ENCODE data around the gene PRUNE1.

The PRUNE1 gene

DNA sequence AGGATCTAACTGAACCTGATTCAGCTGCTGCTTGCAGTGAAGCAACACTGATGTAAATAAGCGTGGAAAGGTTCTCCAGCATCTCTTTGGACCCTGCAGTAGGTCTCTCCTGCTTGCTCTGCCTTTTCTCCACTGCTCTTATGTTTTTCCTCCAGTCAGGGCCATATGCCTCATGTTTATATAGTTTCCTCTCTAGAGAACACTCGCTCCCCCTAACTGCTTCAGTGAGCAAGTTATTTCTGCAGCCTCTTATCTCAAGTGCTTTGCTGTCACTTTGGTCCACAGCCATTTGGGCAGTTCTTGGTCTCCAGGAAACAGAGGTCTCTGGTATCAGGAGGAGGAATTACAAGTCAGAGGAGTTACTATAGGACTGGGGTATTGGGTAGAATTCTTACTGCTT, 5.3 kb downstream of the PRUNE1 start:
- Histone ChIP-seq H3K27ac (ENCODE audit: low read depth, low read length) (no peak overlapping the region), H2BK12ac (ENCODE audit: low read length) (no peak overlapping the region), H2AFZ (ENCODE audit: insufficient read depth, low read length, poor library complexity) (no peak overlapping the region), H4K8ac (ENCODE audit: low read depth, low read length) (no peak overlapping the region), H3K79me2 (ENCODE audit: control insufficient read depth, insufficient read depth, low read length, poor library complexity) (peaks cover 2% of the 10 kb centered on the region), H3K9me3 (ENCODE audit: insufficient read depth, low read depth, low read length) (no peaks in the 10 kb centered on the region), H4K12ac (ENCODE audit: low read depth, low read length) (no peak overlapping the region), H3K4me3 (ENCODE audit: low read depth, low read length) (no peak overlapping the region), H3K79me1 (ENCODE audit: low read length) (peaks cover 3% of the 10 kb centered on the region), H2BK120ac (ENCODE audit: insufficient read depth, low read length, poor library complexity) (no peak overlapping the region), H3K36me3 (ENCODE audit: control insufficient read depth in 1 of 2, insufficient read depth in 2 of 2, low read length in 2 of 2) (no peaks in the 10 kb centered on the region), H3K4me2 (ENCODE audit: low read length) (no peak overlapping the region), H3K23ac (ENCODE audit: low read length) (no peak overlapping the region), H3K18ac (ENCODE audit: low read length) (no peak overlapping the region), H3K14ac (ENCODE audit: low read length) (no peak overlapping the region), H3K27me3 (ENCODE audit: insufficient read depth, low read length) (no peaks in the 10 kb centered on the region), H3K9ac (ENCODE audit: low read length) (no peak overlapping the region), H3K4me1 (ENCODE audit: control insufficient read depth in 1 of 2, insufficient read depth in 2 of 2, low read length in 2 of 2) (peaks cover 0 to 3% of the 10 kb centered on the region in 2 experiments), H4K91ac (ENCODE audit: low read depth, low read length) (no peak overlapping the region), H2AK5ac (ENCODE audit: low read length) (no peak overlapping the region), H3K4ac (ENCODE audit: low read depth, low read length) (no peak overlapping the region), H2BK5ac (ENCODE audit: low read depth, low read length, poor library complexity) (no peak overlapping the region)
- DNase-seq: no peak
- WGBS (ENCODE audit: extremely low coverage, insufficient coverage, insufficient read length): no CpG with 5 or more reads among the region's 2 CpGs

DNA sequence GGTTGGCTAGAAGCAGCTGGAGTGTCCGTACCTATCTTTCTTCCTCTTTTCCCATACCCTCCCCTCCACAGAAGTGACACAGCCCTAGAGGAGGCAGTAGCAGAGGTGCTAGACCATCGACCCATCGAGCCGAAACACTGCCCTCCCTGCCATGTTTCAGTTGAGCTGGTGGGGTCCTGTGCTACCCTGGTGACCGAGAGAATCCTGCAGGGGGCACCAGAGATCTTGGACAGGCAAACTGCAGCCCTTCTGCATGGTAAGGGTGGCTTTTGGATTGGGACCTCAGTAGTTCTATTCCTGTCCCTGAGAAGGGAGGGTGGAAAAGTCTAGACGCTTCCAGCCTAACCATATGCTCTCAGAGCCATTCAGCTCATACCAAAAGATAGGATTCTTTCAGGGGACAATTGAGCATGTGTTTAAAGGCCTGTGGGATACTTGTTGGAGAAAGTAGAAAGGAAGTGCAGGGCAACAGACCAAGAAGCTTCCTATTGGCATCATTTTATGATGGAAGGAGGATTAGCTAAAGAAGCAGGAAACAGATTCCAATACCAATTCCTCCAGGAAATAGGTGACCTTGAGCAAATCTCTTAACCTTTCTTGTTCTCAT, 16.4 kb downstream of the PRUNE1 start:
- Histone ChIP-seq H4K8ac (ENCODE audit: low read depth, low read length) (no peak overlapping the region), H3K27ac (ENCODE audit: low read depth, low read length) (no peak overlapping the region), H4K91ac (ENCODE audit: low read depth, low read length) (no peak overlapping the region), H3K79me1 (ENCODE audit: low read length) (no peaks in the 10 kb centered on the region), H2BK5ac (ENCODE audit: low read depth, low read length, poor library complexity) (no peak overlapping the region), H3K4me1 (ENCODE audit: control insufficient read depth in 1 of 2, insufficient read depth in 2 of 2, low read length in 2 of 2) (no peaks in the 10 kb centered on the region), H3K18ac (ENCODE audit: low read length) (no peak overlapping the region), H2BK120ac (ENCODE audit: insufficient read depth, low read length, poor library complexity) (no peak overlapping the region), H3K9me3 (ENCODE audit: insufficient read depth, low read depth, low read length) (peaks cover 3% of the 10 kb centered on the region), H3K14ac (ENCODE audit: low read length) (no peak overlapping the region), H3K23ac (ENCODE audit: low read length) (no peak overlapping the region), H3K4me3 (ENCODE audit: low read depth, low read length) (no peak overlapping the region), H3K4me2 (ENCODE audit: low read length) (no peak overlapping the region), H4K12ac (ENCODE audit: low read depth, low read length) (no peak overlapping the region), H3K27me3 (ENCODE audit: insufficient read depth, low read length) (no peaks in the 10 kb centered on the region), H3K9ac (ENCODE audit: low read length) (no peak overlapping the region), H2AK5ac (ENCODE audit: low read length) (no peak overlapping the region), H3K4ac (ENCODE audit: low read depth, low read length) (no peak overlapping the region), H3K79me2 (ENCODE audit: control insufficient read depth, insufficient read depth, low read length, poor library complexity) (no peaks in the 10 kb centered on the region), H2BK12ac (ENCODE audit: low read length) (no peak overlapping the region), H3K36me3 (ENCODE audit: control insufficient read depth in 1 of 2, insufficient read depth in 2 of 2, low read length in 2 of 2) (peaks cover 12% of the 10 kb centered on the region in 2 experiments), H2AFZ (ENCODE audit: insufficient read depth, low read length, poor library complexity) (no peak overlapping the region)
- WGBS (ENCODE audit: extremely low coverage, insufficient coverage, insufficient read length): no CpG with 5 or more reads among the region's 6 CpGs
- DNase-seq: peak; percentile 46 to 81

DNA sequence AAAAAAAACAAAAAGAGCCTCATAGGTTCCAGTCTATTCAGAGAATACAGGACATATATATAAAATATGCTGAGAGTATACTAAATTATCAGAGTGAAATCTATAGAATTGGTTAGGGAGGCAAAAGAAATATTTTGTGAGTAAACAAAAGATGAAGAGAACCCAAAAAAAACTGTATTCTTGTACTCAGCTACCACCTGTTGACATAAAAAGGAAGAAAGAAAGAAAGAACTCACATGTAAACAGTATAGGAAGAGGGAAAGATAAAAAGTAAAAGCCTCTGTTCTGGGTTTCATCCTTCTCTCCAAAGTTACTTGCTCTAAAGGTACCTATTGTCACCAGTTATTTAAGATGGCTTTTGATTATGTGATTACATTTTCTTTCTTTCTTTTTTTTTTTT, 18.2 kb downstream of the PRUNE1 start:
- no peak for DNase-seq
- Histone ChIP-seq H3K4ac (ENCODE audit: low read depth, low read length) (no peak overlapping the region), H3K36me3 (ENCODE audit: control insufficient read depth in 1 of 2, insufficient read depth in 2 of 2, low read length in 2 of 2) (peaks cover 12 to 14% of the 10 kb centered on the region in 2 experiments)

DNA sequence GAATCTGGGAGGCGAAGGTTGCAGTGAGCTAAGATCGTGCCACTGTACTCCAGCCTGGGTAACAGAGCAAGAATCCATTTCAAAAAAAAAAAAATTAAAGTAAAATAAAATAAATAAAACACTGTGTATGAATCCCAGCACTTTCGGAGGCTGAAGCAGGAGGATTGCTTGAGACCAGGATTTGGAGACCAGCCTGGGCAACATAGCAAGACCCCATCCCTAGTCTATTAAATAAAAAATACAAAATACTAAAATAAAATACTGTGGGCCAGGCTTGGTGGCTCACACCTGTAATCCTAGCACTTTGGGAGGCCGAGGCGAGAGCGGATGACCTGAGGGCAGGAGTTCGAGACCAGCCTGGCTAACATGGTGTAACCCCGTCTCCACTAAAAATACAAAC, 23.9 kb downstream of the PRUNE1 start:
- Histone ChIP-seq H3K9me3 (ENCODE audit: insufficient read depth, low read depth, low read length) (peaks cover 2% of the 10 kb centered on the region), H3K36me3 (ENCODE audit: control insufficient read depth in 1 of 2, insufficient read depth in 2 of 2, low read length in 2 of 2) (peaks cover 9 to 19% of the 10 kb centered on the region in 2 experiments), H2BK5ac (ENCODE audit: low read depth, low read length, poor library complexity) (no peak overlapping the region), H3K27me3 (ENCODE audit: insufficient read depth, low read length) (no peaks in the 10 kb centered on the region), H2AFZ (ENCODE audit: insufficient read depth, low read length, poor library complexity) (no peak overlapping the region), H3K18ac (ENCODE audit: low read length) (no peak overlapping the region), H4K8ac (ENCODE audit: low read depth, low read length) (no peak overlapping the region), H3K4me3 (ENCODE audit: low read depth, low read length) (no peak overlapping the region), H3K4ac (ENCODE audit: low read depth, low read length) (no peak overlapping the region), H3K23ac (ENCODE audit: low read length) (no peak overlapping the region), H2AK5ac (ENCODE audit: low read length) (no peak overlapping the region), H3K9ac (ENCODE audit: low read length) (no peak overlapping the region), H3K14ac (ENCODE audit: low read length) (no peak overlapping the region), H3K4me1 (ENCODE audit: control insufficient read depth in 1 of 2, insufficient read depth in 2 of 2, low read length in 2 of 2) (peaks cover 0 to 3% of the 10 kb centered on the region in 2 experiments), H4K91ac (ENCODE audit: low read depth, low read length) (no peak overlapping the region), H3K79me2 (ENCODE audit: control insufficient read depth, insufficient read depth, low read length, poor library complexity) (no peaks in the 10 kb centered on the region), H2BK12ac (ENCODE audit: low read length) (no peak overlapping the region), H2BK120ac (ENCODE audit: insufficient read depth, low read length, poor library complexity) (no peak overlapping the region), H4K12ac (ENCODE audit: low read depth, low read length) (no peak overlapping the region), H3K79me1 (ENCODE audit: low read length) (no peaks in the 10 kb centered on the region), H3K27ac (ENCODE audit: low read depth, low read length) (no peak overlapping the region), H3K4me2 (ENCODE audit: low read length) (no peak overlapping the region)
- no peak for DNase-seq
- WGBS (ENCODE audit: extremely low coverage, insufficient coverage, insufficient read length): no CpG with 5 or more reads among the region's 8 CpGs

More for the DNA sequence above, 18.2 kb downstream of the PRUNE1 start:
- no peak overlapping the region for H3K23ac ChIP-seq (ENCODE audit: low read length)
- no peak overlapping the region for H4K8ac ChIP-seq (ENCODE audit: low read depth, low read length)
- no peak overlapping the region for H4K91ac ChIP-seq (ENCODE audit: low read depth, low read length)
- no peak overlapping the region for H3K9ac ChIP-seq (ENCODE audit: low read length)
- no peak overlapping the region for H2BK120ac ChIP-seq (ENCODE audit: insufficient read depth, low read length, poor library complexity)
- no peak overlapping the region for H2AFZ ChIP-seq (ENCODE audit: insufficient read depth, low read length, poor library complexity)
- H4K12ac ChIP-seq (ENCODE audit: low read depth, low read length): no peak overlapping the region
- no peak overlapping the region for H3K4me2 ChIP-seq (ENCODE audit: low read length)
- no peak overlapping the region for H2BK5ac ChIP-seq (ENCODE audit: low read depth, low read length, poor library complexity)
- no peaks in the 10 kb centered on the region for H3K79me2 ChIP-seq (ENCODE audit: control insufficient read depth, insufficient read depth, low read length, poor library complexity)
- no peak overlapping the region for H3K14ac ChIP-seq (ENCODE audit: low read length)
- peaks cover 3% of the 10 kb centered on the region for H3K9me3 ChIP-seq (ENCODE audit: insufficient read depth, low read depth, low read length)
- no peak overlapping the region for H2BK12ac ChIP-seq (ENCODE audit: low read length)
- no peak overlapping the region for H2AK5ac ChIP-seq (ENCODE audit: low read length)
- H3K18ac ChIP-seq (ENCODE audit: low read length): no peak overlapping the region
- no peak overlapping the region for H3K4me3 ChIP-seq (ENCODE audit: low read depth, low read length)
- H3K27me3 ChIP-seq (ENCODE audit: insufficient read depth, low read length): no peaks in the 10 kb centered on the region
- no peaks in the 10 kb centered on the region for H3K79me1 ChIP-seq (ENCODE audit: low read length)
- no peak overlapping the region for H3K27ac ChIP-seq (ENCODE audit: low read depth, low read length)
- no peaks in the 10 kb centered on the region for H3K4me1 ChIP-seq (ENCODE audit: control insufficient read depth in 1 of 2, insufficient read depth in 2 of 2, low read length in 2 of 2)

Measured in trophoblast cell (in vitro differentiated cells and primary cell).